ENCODE data around the gene TGIF1.

DNA sequence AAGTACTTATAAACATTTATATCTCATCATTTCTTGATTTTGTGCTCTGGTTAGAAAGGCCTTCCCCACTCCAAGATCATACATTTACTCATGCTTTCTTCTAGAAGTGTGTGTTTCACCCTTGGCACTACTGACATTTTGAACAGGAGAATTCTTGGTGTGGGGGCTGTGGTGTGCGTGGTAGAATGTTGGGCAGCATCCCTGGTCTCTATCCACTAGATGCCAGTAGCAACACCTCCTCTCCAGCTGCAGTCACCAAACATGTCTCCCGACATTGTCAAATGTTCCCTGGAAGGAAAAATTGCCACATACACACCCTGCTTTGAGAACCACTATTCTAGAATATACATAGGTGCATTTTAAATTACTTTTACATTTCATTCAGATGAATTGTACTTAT is 8.7 kb upstream of the TGIF1 start:
- no peak for TF ChIP-seq EZH2 (IDR thresholded peaks at IDR 0.05; ENCODE audit: borderline replicate concordance, insufficient read depth, low read depth, low read length, poor library complexity, severe bottlenecking)
- TF ChIP-seq, protein P1, sequence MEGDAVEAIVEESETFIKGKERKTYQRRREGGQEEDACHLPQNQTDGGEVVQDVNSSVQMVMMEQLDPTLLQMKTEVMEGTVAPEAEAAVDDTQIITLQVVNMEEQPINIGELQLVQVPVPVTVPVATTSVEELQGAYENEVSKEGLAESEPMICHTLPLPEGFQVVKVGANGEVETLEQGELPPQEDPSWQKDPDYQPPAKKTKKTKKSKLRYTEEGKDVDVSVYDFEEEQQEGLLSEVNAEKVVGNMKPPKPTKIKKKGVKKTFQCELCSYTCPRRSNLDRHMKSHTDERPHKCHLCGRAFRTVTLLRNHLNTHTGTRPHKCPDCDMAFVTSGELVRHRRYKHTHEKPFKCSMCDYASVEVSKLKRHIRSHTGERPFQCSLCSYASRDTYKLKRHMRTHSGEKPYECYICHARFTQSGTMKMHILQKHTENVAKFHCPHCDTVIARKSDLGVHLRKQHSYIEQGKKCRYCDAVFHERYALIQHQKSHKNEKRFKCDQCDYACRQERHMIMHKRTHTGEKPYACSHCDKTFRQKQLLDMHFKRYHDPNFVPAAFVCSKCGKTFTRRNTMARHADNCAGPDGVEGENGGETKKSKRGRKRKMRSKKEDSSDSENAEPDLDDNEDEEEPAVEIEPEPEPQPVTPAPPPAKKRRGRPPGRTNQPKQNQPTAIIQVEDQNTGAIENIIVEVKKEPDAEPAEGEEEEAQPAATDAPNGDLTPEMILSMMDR (IDR thresholded peaks at IDR 0.05): no peak
